Activated naive CD4-positive, alpha-beta T cell treated with Interleukin-2 at 50 U/mL for 16 hours (primary cell): ENCODE measurements around the gene PDGFA.

ENCODE experiments used
- DNase-seq: peaks from one replicate; pipeline ENCODE4 v3.0.0-alpha.2; 2020

The PDGFA gene

GRCh38 chr7:515628-516027 is 4.0 kb downstream of the PDGFA start:
- no peak for DNase-seq

- DNase-seq, result peak; percentile 17
These were observed 4.7 kb downstream of the PDGFA start for GRCh38 chr7:514651-515598.

GRCh38 chr7:514242-514641 is 5.4 kb downstream of the PDGFA start:
- DNase-seq, result no peak

GRCh38 chr7:513521-514166 is 6.0 kb downstream of the PDGFA start:
- peak; percentile 47 for DNase-seq

- DNase-seq, result no peak
These were observed 6.9 kb downstream of the PDGFA start for GRCh38 chr7:512541-513311.

GRCh38 chr7:512146-512510 is 7.5 kb downstream of the PDGFA start:
- DNase-seq, result no peak

- no peak for DNase-seq
These were observed 8.0 kb downstream of the PDGFA start for GRCh38 chr7:511476-512145.

- no peak for DNase-seq
These were observed 8.8 kb downstream of the PDGFA start for GRCh38 chr7:510782-511281.

GRCh38 chr7:510131-510481 is 9.5 kb downstream of the PDGFA start:
- DNase-seq, result no peak

GRCh38 chr7:509426-510130 is 10.1 kb downstream of the PDGFA start:
- DNase-seq, result no peak

- DNase-seq, result no peak
These were observed 11.0 kb downstream of the PDGFA start for GRCh38 chr7:508461-509170.

- no peak for DNase-seq
These were observed 11.9 kb downstream of the PDGFA start for GRCh38 chr7:507623-508300.

- no peak for DNase-seq
These were observed 12.6 kb downstream of the PDGFA start for GRCh38 chr7:506921-507622.

GRCh38 chr7:506391-506831 is 13.2 kb downstream of the PDGFA start:
- no peak for DNase-seq

GRCh38 chr7:505171-505570 is 14.5 kb downstream of the PDGFA start:
- no peak for DNase-seq

- DNase-seq, result no peak
These were observed 15.2 kb downstream of the PDGFA start for GRCh38 chr7:504221-505111.

GRCh38 chr7:503575-504111 is 16.0 kb downstream of the PDGFA start:
- DNase-seq, result no peak

GRCh38 chr7:502296-502695 is 17.4 kb downstream of the PDGFA start:
- no peak for DNase-seq

GRCh38 chr7:501526-501925 is 18.1 kb downstream of the PDGFA start:
- DNase-seq, result no peak
